Measurements from ENCODE around the gene DNAJB1. TPM values are rescaled to one million over a fixed set of nuclear protein-coding genes. Genes with fewer than 3 reads are reported as not detected.
A peak's percentile ranks its signal among the peaks of the same experiment; 100 is the strongest.
"Not testable (repeated sequence)": the region's sequence is repeated elsewhere in the genome, so short reads cannot be mapped to it uniquely, and the experiment has no call there.

DNAJB1 gene
- polyA plus RNA-seq, 12 donors: 68.0 to 89.3 (median 76.1) TPM; not detected in 1

DNA sequence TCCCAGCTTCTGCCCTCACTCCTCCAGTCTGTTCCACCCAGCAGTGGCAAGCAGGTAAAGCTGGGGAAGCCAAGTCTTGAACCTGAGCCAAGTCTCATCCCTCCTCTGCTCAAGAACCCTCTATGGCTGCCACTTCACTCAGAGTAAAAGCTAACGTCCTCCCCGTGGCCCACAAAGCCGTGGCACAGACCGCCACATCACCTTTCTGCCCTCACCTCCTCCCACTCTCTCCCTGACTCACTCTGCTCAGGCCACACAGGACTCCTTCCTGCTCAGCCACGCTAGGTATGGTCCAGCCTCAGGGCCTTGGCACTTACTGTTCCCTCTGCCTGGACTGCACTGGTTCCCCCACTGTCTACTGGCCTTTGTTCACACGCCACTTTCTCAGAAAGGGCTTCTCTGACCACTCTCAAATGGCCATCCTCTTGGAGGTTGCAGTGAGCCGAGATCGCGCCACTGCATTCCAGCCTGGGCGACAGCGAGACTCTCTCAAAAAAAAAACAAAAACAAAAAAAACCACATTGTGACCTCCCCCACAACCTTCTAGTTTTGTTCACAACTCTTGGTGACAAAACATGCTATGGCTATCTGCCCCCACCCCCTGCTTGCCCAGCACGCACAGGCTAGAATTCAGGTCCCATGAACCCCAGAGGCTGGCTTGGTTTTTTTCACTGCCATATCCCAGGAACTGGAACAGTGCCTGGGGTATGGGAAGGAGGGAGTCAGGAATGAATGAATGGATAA lies 37.9 kb upstream of the DNAJB1 start:
- no peak for DNase-seq

DNA sequence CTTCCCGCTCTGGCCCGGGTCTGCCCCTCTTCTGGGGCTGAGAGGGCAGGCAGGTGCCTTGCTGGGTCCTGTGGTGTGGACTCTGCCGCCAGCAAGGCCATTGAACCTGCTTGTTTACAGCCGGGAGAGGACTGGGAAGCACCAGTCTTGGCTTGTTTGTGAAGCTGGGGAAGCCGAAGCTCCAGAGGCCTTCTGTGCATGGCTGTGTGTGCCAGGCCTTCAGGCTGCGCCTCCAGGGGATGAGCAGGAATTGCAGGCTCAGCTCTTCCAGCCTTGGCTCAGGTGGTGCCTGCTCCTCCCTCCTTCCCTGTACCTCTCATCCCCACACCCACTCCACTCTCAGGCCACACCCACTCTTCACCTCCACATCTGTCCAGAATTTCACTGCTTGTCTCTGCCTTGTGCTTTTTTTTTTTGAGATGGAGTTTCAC lies 36.2 kb upstream of the DNAJB1 start:
- DNase-seq: no peak

DNA sequence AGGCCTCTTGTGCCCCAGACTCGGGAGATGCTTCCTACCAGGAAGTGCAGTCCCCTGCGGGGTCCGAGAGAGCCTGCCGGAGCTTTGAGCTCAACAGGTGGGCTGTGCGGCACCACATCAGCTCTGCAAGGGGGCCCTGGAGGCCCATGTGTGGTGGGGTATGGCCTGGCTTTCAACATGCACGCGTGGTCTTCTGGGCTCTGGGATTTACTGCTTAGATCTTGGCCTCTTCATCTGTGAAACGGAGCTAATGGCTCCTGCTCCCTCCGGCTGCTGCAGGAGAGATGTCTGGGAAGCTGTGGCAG lies 35.7 kb upstream of the DNAJB1 start:
- no peak for DNase-seq

DNA sequence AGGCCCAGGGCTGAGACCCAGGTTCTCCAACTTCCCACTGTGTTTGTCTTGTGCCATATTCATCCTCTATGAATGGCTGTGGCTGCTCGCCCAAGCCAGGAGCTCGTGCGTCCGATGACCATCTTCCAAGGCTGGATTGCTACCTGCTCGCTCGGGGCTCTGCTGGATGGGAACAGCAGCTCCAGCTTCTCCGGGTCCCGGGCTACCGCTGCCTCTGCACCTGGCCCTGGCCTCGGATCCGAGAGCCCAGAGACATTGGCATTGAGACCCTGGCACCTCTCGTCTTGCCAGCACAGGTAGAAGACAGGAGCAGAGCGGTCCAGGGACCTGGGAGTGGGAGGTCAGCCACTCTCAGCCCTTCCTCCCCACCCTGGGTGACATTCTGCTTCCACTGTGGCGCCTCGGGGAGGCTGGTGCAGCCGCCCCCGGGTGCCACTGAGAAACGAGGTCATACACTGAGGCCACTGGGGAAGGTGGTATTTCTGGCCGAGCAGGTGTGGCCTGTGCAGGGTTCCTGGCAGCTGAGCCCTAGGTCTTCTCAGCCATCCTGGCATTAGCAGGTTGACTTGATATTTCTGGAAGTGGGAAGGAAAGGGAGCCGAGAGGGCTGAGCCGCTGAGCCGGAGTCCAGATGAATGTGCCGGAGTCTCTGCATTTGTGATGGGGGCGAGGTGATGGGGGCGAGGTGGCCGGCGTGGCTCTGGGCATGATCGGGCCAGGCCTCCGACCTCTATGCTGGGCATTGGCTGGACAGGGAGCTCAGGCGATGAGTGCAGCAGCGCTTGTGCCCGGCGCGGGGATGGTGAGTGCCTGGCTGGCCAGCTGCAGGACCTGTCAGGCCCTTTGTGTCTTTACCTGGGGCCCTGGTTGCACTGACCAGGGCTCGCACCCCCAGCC lies 35.1 kb upstream of the DNAJB1 start:
- DNase-seq: no peak

DNA sequence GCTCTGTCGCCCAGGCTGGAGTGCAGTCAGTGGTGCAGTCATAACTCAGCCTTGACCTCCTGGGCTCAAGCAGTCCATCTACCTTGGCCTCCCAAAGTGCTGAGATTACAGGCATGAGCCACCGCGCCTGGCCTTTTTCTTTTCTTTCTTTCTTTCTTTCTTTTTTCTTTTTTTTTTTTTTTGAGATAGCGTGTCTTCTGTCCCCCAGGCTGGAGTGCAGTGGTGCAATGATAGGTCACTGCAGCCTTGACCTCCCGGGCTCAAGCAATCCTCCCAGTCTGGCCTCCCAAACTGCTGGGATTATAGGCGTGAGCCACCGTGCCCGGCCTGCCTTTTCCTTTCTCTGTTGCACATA lies 33.8 kb upstream of the DNAJB1 start:
- DNase-seq: not testable (repeated sequence)

DNA sequence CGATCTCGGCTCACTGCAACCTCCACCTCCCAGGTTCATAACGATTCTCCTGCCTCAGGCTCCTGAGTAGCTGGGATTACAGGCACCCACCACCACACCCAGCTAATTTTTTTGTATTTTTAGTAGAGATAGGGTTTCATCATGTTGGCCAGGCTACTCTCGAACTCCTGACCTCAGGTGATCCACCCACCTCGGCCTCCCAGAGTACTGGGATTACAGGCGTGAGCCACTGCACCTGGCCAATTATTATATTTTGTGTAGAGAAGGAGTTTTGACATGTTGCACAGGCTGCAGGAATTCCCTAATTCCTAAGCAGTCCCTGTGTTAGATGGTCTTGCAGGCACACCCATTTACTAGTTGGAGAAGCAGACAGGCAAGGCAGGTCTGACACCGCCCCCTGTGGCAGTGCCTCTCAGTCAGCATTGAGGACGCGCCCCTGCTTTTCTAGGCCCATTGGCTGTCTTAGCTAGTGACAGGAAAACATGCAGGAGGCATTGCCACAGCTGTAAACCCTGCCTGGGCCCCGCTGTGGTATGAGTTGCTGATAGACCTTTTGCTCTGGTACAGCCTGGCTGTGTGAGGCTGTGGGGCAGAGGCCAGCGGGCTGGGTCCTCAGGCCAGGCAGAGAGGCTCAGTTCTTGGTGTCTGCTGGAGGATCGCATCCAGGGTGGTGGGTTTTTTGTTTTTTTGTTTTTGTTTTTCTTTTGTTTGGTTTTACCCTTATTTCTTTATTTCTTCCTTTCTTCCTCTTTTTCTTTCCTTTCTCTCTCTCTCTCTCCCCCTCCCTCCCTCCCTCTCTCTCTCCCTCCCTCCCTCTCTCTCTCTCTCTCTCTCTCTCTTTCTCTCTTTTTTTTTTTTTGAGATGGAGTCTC lies 33.2 kb upstream of the DNAJB1 start:
- not testable (repeated sequence) for DNase-seq

DNA sequence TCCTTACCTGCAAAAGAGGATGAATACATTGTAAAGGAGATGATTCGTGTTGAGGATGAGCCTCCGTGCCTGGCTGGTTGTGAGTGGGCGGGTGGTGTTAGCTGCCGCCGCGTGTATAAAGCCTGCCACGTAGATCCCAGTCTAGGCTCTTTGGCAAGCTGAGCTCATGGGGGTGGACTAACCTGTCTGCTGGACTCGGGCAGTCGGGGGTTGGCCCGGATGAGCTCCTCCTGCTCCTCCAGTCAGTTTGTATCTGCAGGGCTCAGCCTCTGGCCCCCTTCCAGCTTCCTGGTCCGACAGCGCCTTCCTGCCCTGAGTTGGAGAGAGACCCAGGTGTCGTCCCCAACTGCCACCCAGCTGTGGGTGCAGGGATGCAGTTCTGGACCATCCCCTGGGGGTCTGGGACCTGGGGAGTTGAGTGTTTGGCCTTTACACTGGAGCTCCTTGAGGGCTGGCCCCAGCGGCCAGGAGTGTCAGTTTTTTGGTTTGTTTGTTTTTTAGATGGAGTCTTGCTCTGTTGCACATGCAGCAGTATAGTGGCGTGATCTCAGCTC lies 32.1 kb upstream of the DNAJB1 start:
- DNase-seq: no peak

DNA sequence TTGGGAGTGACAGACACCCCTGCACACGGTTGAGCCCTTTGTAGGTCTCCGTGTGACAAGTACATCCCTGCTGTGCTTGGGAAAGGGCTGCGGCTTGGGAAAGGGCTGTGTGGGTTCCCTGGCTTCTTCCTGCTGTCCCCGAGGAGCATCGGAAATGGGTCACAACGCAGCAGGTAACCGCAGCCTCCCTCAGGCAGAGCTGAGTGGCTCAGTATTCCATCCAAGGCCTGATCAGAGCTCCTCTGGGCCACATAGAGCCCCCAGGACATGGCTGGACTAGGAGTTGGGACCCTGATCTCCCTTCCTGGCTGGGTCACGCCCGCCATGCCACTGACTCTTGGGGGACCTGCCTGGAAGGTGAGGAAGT lies 27.5 kb upstream of the DNAJB1 start:
- DNase-seq: no peak

DNA sequence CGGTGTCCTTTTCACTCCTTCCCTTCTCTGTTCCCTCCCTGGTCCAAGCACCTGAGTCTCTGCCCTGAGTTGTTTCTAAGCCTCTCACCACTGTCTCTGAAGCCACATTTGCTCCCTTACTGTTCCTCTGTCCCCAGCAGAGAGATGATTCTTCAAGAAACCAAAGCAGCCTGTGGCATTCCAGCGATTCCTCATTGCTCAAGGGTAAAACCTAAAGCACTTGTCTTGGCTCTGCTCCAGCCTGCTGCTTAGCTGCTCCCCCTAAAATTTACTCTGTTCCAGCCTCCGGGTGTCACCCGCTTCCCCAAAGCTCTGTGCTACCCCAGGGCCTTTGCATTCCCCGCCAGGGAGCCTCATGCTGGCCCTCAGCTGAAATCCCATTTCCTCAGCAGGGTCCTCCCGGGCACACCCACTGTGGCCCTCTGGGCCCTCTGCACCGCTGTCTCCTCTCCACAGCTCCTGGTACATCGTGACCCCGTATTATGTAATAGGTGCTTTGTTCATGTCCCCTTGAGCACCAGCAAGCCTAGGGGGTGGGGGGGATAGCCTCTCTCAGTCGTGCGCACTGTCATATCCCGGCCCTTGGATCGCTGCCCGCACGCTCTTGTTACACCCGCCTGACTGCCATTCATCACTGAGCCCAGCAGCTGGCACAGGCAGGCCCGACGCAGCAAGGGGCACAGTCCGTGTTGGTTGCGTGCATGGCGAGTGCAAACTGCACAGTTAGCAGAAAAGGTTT lies 26.9 kb upstream of the DNAJB1 start:
- peak; percentile 61 for DNase-seq

DNA sequence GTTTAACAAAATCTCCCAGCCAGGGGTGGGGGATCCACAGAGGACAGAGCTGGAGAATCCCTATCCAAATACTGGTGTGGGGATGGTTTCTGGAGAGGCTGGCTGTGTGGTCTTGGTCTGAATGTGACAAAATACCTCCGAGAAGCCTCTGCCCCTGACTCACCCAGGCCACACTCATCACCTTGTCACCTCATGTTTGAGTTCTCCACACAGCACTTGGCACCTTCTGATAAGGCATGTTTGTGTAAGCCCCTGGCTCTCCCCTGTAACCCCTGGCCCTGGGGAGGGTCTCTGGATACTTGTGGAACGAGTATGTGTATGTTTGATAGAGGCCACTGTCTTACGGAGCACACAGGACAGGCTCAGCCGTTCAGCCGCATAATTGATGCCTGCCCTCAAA lies 25.9 kb upstream of the DNAJB1 start:
- no peak for DNase-seq

DNA sequence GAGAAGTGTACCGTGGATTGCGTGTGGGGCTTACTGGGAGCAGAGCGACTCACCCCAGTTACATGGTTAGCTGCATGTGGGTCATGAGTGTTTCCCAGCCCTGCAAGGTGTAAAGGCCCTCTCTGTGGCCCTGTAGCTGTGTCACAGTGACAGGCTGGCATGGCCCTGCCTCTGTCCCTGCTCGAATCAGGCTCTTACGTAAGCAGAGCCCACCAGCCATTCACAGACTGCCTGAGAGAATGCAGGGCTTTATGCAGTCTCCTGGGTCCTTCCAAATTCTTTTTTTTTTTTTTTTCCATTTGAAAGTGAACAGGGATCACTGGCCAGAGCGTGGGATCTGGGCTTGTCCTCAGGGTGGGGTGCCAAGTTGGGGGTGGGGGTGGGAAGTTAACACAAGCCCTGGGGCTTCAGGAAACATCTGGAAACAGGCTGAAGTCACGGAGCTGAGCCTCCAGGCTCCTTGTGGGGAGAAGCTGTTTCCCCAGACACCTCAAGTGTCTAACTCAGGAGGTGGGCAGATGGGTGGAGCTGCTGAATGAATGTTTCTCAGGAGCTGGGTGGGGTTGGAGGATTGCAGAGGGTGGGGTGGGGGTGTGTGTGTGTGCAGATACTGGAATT lies 24.6 kb upstream of the DNAJB1 start:
- no peak for DNase-seq

DNA sequence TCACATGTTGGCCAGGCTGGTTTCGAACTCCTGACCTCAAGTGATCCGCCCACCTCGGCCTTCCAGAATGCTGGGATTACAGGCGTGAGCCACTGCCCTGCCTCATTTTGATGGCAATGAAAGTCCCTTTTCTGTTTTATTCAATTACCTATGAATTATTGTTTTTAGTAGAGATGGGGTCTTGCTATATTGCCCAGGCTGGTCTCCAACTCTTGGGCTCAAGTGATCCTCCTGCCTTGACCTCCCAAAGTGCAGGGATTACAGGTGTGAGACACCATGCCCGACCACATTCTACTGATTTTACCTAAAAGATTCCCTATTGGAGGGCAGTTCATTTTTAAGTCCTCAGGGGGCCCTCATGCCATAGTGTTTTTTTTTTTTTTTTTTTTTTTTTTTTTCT lies 23.8 kb upstream of the DNAJB1 start:
- not testable (repeated sequence) for DNase-seq

DNA sequence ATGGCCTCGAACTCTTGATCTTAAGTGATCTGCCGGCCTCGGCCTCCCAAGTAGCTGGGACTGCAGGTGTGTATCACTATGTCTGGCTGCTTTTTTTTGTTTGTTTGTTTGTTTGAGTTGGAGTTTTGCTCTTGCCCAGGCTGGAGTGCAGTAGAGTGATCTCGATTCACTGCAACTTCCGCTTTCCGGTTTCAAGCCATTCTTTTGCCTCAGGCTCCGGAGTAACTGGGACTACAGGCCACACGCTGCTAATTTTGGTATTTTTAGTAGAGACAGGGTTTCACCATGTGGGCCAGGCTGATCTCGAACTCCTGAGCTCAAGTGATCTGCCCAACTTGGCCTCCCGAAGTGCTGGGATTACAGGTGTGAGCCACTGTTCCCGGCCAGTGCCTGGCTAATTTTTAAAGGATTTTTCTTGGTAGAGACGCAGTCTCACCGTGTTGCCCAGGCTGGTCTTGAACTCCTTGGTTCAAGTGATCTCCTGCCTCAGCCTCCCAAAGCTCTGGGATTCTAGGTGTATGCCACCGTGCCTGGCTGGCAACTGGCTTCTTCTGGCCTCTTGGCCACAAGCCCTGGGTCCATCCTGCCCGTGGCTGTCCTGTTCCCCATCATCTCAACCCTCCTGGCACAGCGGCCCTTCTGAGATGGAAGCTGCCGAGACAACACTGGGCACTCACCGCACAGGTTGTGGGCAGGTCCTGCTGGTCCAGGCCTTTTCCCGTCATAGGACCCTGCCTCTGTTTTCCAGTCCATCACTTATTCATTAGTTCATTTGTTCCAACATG lies 22.7 kb upstream of the DNAJB1 start:
- no peak for DNase-seq

DNA sequence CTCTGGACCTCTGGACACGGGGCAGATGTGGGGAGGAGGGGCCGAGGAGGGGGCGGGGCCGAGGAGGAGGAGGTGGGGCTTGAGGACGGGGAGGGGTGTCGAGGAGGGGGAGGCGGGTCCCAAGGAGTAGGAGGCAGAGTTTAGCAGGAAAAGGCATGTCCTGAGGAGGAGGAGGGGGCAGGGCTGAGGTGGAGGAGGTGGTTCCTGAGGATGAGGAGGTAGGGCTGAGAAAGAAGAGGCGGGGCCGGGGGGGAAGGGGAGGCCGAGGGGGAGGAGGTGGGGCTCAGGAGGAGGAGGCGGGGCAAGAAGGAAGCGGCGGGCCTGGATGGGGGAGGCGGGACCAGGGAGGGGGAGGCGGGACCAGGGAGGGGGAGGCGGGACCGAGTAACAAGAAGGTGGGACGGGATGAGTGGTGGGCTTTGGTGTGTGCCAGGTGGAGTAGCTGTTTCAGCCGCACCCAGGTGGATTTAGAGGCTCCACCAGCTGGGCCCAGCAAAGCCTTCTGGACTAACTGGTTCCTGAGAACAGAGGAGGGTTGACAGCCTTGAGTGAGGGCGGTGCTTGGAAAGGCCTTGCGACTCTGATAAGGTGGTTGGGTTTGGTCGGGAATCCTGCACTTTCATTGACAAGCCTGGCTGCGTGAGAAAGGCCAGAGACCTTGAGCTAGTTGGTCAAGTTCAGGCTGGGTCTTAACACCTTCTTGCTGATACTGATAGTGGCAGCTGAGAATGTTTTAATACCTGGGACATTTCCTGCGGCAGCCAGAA lies 18.9 kb upstream of the DNAJB1 start:
- DNase-seq: no peak

DNA sequence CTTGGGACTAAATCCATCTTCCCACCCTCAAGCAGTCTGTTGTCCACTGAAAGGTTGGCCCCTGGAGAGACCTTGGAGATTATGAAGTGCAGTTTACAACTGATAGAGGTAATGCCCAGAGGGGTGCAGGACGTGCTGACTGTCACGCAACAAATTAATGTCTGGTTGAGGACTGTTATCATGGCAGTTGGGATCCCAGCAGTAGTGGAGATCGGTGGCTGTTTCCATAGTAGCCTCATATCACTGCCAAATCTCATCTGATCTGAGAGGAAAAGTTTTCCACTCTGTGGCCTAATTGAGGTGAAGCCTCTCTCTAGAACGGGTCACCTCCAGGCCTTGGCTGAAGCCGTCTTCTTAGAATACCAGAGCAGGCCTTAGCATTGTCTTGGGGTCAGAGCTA lies 15.3 kb upstream of the DNAJB1 start:
- DNase-seq: no peak

DNA sequence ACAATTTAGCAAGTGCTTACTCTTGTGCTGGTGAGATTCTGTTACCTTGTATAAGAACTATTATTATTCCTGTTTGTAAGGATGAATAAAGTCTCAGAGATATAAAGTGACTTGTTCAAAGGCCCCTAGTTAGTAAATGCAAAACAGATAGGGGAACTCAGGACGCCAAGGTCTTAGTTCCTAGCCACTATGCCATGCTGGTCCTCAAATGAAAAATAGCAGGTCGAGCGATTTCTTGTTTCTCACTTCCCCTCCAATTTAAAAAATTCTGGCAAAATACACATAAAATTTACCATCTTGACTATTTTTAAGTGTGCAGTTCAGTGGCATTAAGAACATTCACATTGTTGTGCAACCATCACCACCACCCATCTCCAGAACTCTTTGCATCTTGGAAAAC lies 12.3 kb upstream of the DNAJB1 start:
- no peak for DNase-seq

DNA sequence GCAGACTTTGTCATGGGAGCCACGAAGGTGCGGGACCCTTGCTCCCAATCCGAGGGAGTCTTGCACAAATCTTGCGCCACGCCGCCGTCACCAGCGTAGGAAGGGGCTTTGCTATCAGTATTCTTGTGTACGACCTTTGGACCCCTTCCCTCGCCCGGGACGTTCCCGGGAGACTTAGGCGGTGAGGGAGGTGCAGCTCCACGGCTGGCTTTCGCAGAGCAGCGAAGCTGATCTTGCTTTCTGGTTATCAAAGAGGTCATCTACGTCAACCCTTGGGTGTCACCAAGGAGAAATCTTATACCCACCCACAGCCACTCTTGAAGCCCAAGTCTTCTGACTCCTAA lies 11.8 kb upstream of the DNAJB1 start:
- DNase-seq: no peak

DNA sequence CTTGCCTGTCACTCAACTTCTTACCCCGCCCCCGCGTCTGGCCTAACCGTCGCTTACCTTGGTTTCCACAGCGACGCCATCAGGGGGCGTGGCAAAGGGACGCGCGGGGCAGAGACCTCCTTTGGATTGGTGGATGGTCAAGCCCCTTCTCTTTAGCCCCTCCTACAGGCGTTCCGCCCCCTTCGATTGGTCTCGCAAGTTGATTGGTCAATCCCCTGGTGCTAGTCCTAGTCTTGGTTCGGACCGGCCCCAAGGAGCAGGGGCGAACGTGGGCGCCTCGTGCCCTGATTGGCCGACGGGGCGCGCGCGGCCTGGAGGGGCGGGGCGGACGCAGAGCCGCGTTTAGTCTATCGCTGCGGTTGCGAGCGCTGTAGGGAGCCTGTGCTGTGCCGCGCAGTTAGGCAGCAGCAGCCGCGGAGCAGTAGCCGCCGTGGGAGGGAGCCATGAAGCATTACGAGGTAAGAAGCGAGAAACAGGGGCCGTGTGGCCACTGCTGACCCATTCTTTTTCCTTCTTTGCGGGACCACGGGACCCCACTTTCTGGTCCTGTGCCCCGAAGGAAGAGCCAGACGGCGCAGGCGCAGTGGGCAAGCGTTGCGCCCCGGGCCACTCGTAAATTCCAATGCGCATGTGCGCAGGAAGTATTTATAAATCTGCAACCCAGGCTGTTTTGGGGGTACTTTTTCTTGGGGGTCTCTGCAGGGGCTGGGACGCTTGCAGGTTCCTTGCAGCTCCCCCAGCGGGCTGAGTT lies 11.2 kb upstream of the DNAJB1 start, which contains the start of gene TECR:
Gene TECR (plus strand): TSS at position 341 of the 751 bp plus-strand sequence. CDS start 103 bp downstream, at position 444.
- peak; percentile 100 for DNase-seq
